Measurements from ENCODE around the gene NEK11. TPM values are rescaled to one million over a fixed set of nuclear protein-coding genes. Genes with fewer than 3 reads are reported as not detected.

NEK11 gene
- total RNA-seq, 1 donor from 2014 or later = 28.6 TPM

- DNase-seq (ENCODE audit: low read depth) = no peak
Measured at GRCh38 chr3:131141770-131142169, 115.1 kb downstream of the NEK11 start.

GRCh38 chr3:131142580-131142979 is 115.9 kb downstream of the NEK11 start:
- DNase-seq (ENCODE audit: low read depth) = no peak

GRCh38 chr3:131143802-131144201 is 117.1 kb downstream of the NEK11 start:
- no peak for DNase-seq (ENCODE audit: low read depth)

GRCh38 chr3:131147534-131147933 is 120.9 kb downstream of the NEK11 start:
- DNase-seq (ENCODE audit: low read depth) = no peak

GRCh38 chr3:131158434-131158833 is 131.8 kb downstream of the NEK11 start:
- no peak for DNase-seq (ENCODE audit: low read depth)

GRCh38 chr3:131162516-131162915 is 135.8 kb downstream of the NEK11 start:
- DNase-seq (ENCODE audit: low read depth) = no peak

GRCh38 chr3:131167867-131168266 is 141.2 kb downstream of the NEK11 start:
- DNase-seq (ENCODE audit: low read depth) = no peak

- no peak for DNase-seq (ENCODE audit: low read depth)
Measured at GRCh38 chr3:131169331-131169730, 142.7 kb downstream of the NEK11 start.

- DNase-seq (ENCODE audit: low read depth) = no peak
Measured at GRCh38 chr3:131172502-131173200, 146.0 kb downstream of the NEK11 start.

GRCh38 chr3:131174752-131175151 is 148.1 kb downstream of the NEK11 start:
- DNase-seq (ENCODE audit: low read depth) = peak; percentile 26

- DNase-seq (ENCODE audit: low read depth) = no peak
Measured at GRCh38 chr3:131178710-131179375, 152.2 kb downstream of the NEK11 start.

- DNase-seq (ENCODE audit: low read depth) = no peak
Measured at GRCh38 chr3:131192701-131193100, 166.0 kb downstream of the NEK11 start.

GRCh38 chr3:131193641-131194238 is 167.1 kb downstream of the NEK11 start:
- peak; percentile 26 for DNase-seq (ENCODE audit: low read depth)

- no peak for DNase-seq (ENCODE audit: low read depth)
Measured at GRCh38 chr3:131194816-131195215, 168.1 kb downstream of the NEK11 start.

GRCh38 chr3:131200636-131201199 is 174.0 kb downstream of the NEK11 start:
- no peak for DNase-seq (ENCODE audit: low read depth)

- no peak for DNase-seq (ENCODE audit: low read depth)
Measured at GRCh38 chr3:131216330-131216729, 189.7 kb downstream of the NEK11 start.

GRCh38 chr3:131216801-131217200 is 190.1 kb downstream of the NEK11 start:
- DNase-seq (ENCODE audit: low read depth) = peak; percentile 93

- DNase-seq (ENCODE audit: low read depth) = peak; percentile 33
Measured at GRCh38 chr3:131217296-131217741, 190.6 kb downstream of the NEK11 start.

GRCh38 chr3:131218196-131218595 is 191.5 kb downstream of the NEK11 start:
- DNase-seq (ENCODE audit: low read depth) = peak; percentile 61

- DNase-seq (ENCODE audit: low read depth) = peak; percentile 61
Measured at GRCh38 chr3:131221731-131222130, 195.1 kb downstream of the NEK11 start.

GRCh38 chr3:131222599-131222998 is 195.9 kb downstream of the NEK11 start:
- DNase-seq (ENCODE audit: low read depth) = no peak
